HG03442 (cell line): ENCODE data around the gene CDH20.

Experiments used
- ATAC-seq: cut with Tn5 transposase; IDR thresholded peaks from one replicate; pipeline ENCODE4 v1.9.1; 2021; ENCODE audit warnings: mild to moderate bottlenecking, moderate library complexity; ENCODE audit not compliant: unreplicated experiment

CDH20 gene

GRCh38 chr18:61333271-61333745 is at the start of gene CDH20:
TSS of gene CDH20 (plus strand) at chr18:61333430.
- ATAC-seq = no peak

DNA sequence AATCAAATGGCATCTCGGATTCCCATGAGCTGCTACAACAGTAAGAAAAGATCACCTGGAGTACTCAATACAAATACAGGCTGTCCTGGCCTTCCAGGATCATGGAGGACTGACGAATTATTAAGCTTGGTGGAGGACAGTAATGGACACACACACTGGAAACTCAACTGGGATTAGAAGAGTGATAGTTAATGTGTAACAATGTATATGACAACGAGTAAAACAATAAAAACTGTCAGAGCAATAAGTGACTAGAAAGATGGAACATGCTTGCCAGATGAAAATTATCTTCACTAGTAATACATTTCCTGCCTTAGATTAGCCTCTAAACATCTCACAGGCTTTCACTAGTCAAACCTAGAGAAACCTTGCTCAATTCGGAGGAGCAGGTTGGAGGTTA is 49.2 kb upstream of the CDH20 start:
- no peak for ATAC-seq

DNA sequence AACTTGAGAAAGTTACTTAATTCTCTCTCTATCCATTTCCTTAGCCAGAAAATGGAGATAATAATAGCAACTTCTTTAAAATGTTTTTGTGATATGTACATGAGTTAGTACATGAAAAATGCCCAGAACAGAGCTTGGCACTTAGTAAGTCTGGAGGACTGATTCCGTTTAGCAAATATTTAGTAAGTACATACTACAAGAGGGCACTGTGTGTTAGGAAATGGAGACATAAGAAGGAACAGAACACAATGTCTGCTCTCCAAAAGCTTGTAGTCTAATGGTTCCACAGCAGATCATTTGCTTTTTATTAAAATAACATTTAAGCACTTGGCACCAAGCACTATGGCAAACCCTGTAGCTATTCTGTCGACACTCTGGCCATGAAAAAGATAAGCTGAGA is 47.5 kb upstream of the CDH20 start:
- ATAC-seq = no peak

DNA sequence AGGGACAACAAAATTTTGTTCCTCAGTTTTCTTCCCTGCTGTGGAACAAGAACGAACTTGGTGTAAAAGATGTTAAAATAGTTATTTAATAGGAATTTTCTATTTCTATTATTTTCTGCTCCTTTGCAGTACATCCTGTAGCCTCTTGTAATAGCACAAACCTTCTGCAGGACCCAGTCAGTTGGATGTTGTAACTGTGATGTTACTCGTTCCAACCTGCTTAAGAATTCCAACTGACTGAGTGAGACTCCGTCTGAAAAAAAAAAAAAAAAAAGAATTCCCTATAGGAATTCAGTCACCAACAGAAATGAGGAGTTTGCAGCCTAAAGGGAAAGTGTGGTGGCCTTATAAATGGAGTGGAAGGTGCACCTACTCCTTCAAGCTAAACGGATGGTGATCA is 46.4 kb upstream of the CDH20 start:
- ATAC-seq = no peak

DNA sequence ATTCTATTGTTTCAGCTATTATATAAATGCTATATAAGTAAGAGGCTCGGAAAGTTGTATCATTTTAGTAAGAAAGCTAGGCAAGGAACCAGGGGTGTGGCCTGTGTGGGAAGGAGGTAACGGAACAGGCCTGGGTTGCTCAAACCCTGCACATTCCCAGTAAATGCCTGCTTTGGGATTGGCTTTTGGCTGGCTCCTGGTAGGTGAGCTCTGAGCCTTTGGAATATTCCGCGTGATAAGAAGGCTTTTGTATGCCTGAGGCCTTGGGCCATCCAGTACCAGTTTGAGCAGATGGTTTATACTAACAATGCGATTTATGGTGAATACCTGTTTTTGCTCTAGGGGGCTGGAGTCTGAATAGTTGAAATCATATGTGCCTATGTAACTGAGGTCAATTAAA is 42.6 kb upstream of the CDH20 start:
- no peak for ATAC-seq

DNA sequence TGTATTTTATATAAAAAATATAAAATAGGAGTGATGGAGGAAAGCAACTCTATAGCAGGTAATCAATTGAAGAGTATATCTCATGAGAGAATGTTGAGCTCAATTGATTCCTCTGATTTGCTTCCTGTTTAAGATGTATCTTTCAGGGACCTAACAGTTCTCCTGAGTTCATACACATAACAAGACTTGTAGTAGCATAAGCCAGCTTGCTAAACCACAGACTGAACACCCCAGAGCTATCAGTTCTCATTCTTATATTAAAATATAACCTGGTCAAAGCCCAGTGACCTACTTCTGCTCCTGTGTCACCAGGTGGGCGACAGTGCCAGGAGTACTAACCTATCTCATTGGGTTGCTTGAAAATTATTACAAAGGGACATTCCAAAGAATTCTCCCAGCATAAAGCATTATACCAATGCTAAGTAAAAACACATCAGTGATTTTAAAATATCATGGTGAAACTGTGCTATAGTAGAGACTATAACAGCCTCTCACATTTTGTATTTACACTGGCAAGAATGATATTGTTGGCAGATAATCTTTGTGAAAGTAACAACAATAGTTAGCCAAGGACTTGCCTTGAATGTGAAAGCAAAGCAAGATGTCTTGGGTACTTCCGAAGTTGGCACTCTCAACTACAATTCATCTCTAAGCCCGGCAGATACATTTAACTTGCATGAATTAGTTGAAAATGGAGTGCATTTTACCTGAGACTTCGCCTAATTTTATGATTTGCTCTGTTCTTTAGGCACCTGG is 40.8 kb upstream of the CDH20 start:
- no peak for ATAC-seq

DNA sequence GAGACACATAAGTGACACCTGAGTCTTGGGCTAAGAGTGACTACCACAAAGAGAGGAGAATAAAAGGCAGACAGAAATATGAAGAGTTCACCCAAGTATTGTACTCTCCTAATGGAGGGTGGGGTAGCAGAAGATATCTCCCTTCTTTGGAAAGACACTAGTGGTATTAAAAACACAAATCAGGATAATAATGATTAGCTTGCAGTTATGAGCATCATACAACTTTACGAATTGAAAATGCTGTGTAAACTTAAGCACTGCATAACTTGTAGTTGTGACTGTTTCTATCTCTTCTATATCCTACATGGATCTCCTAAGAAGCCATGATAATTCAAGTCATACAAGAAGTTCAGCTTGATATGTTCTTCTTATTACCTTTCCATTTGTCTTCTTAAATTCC is 38.1 kb upstream of the CDH20 start:
- no peak for ATAC-seq

DNA sequence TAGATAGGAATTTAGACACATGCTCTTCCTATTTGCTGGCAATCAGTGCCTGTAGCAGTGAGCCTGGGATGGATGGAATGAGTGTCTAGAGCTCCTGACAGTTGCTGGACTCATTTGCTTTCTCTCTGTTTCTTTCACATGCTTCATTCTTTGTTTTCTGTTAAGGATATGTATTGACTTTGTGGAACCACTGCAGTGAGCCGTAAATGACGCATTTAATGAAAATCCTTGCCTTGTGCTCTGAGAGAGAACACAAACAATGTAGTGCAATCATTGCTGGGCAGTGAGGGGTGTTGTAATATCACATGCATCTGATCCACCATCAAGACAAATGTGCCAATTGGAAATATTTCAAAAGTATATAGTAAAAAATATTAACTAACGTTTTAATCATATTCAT is 25.2 kb upstream of the CDH20 start:
- no peak for ATAC-seq

- ATAC-seq = no peak
These were observed 24.3 kb upstream of the CDH20 start for GRCh38 chr18:61308795-61309393.

- ATAC-seq = peak; percentile 96
These were observed 10.9 kb upstream of the CDH20 start for GRCh38 chr18:61322265-61322873.

DNA sequence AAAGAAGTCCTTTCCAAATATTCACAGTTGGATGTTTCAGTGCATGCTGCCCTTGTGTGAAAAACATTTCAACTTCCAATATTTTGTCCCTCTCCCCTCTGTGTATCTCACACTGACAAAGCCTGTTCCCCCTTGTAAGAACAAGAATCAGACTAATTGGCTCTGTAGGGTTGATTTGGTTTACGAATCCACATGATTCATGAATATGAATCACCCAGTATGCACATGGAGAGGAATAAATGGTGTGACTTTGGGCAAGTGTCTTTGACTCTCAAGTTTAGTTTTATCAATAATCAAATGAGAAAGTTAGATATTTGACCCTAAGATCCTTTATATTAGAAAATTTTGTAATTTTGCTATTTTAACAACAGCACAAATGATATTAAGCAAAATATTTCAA is 9.3 kb upstream of the CDH20 start:
- no peak for ATAC-seq

DNA sequence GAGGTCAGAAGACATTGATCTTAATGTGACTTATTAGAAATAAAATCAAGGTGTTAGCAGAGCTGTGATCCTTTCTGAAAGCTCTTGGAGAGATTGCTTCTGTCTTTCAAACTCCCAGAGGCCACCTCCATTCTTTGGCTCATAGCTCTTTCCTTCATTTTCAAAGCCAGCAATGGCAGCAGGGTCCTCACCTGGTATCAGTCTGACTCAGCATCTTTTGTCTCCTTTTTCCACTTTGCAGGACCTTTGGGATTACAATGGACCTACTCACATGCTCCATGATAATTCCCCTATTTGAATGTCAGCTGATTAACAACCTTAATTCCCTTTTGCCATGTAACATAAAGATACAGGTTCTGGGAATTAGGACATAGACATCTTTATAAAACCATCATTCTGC is 6.8 kb upstream of the CDH20 start:
- ATAC-seq = no peak

DNA sequence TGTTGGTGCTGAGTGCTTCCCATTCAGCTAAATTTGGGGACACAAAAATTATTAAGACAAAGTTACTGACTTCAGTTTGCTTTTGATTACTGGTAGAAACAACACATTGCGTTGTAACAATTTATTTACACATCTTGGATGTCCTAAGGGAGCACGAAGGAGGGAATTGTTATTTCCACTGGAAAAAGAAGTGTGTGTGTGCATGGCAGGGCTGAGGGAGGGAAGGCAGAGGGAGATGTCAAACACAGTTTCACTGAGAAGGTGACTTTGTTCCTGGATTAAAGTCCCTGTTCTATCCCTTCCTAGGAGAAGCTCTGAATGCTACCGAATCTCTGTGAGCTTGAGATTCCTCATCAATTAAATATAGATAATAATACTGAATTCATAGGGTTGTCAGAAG is 3.8 kb upstream of the CDH20 start:
- no peak for ATAC-seq

- ATAC-seq = no peak
These were observed 2.2 kb upstream of the CDH20 start for GRCh38 chr18:61331051-61331450.

DNA sequence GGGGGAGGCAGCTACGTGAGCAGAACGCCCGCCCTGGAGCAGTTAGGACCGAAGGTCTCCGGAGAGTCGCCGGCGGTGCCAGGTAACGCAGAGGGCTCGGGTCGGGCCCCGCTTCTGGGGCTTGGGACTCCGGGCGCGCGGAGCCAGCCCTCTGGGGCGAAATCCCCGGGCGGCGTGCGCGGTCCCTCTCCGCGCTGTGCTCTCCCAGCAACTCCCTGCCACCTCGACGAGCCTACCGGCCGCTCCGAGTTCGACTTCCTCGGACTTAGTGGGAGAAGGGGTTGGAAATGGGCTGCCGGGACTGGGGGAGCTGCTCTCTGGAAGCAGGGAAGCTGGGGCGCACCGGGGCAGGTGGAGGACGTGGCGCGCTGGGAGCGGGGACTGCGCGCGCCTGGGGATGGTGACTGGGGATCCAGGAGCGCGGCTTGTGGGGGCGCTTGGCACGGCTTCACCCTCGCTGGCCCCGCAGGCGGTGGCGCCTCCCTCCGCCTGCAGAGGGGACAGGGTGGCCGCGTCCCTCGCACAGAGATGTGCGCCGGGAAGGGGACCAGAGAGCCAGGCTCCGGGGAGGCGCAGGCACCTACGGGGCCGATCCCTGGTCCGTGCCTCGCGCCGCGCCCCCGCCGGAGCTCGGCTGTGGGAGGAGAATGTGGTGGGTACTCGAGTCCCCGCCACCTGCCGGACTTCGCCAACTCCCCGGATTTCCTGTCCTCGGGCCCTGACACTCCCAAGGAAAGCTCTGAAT is 688 bp downstream of the CDH20 start:
- ATAC-seq = no peak

- no peak for ATAC-seq
These were observed 1.2 kb downstream of the CDH20 start for GRCh38 chr18:61334491-61334850.

DNA sequence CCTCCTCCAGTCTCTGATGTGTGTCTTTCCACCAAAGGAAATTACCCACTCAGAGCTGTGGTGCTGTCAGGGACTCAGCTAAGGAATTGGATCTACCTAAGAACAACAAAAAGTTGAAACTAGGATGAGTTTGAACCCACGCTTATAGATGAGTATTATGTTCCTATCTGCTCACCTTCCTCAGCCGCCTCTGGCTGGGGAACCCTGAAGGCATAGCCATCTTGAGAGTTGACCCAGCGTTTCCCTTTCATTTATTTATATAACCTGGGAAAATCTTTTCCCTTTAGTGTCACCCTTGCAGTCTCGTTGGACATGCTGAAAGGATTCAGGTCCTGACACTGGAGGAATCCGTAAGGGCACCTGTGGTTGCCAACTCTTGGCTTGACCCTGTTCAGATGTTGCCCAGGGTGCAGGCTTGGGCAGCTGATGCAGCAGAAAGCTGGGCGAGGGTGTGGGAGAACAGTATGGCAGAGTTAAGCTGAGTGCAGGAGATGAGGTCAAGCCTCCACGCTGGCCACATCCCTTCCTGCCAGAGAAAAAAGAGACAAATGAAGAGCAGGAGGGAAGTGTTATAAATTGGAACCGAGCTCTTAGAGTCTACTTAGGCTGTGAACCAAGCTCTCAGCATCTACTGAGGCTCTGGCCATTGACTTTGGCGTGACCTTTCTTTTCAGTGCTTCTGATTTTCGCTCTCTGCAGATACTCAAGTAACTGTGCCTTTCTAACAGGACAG is 1.9 kb downstream of the CDH20 start:
- ATAC-seq = no peak

DNA sequence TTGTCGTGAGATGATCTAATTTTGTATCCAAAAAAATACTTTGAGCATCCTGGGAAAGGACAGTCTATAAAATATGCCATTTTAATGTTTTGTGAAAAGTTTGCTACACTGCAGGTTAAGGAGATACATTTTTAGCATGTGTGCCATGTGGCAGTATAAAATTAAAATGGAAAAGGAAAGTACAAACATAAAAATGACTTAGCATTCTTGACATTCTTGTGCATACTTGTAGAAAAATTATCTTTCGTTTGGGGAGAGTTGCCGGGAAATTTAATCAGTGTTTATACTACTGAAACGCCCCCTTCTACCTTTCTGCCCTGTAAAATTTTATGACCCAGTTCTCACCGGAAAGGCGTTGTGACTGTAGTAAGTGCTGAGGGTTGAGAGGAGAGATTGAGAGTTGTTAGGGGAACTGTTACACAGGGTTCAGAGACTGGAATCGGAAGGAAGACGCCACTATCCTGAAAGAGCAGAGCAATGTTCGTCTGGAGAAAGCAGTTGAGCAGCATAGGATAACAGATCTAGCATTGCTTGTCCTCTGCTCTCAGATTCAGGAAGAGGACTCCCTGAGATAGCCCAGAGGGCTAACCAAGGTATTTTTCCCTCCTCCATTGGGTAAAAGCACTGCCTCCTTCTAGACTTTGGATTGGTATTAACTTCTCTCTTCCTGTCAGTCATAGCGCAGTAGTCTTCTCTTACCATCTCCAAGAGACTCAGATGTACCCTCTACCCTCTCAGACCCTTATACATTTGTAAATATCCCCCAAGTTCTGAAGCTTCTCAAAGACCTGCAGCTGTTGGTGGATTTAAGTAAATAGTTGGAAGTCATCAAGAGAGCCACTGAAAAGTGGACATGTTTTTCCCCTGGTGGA is 2.7 kb downstream of the CDH20 start:
- ATAC-seq = no peak

DNA sequence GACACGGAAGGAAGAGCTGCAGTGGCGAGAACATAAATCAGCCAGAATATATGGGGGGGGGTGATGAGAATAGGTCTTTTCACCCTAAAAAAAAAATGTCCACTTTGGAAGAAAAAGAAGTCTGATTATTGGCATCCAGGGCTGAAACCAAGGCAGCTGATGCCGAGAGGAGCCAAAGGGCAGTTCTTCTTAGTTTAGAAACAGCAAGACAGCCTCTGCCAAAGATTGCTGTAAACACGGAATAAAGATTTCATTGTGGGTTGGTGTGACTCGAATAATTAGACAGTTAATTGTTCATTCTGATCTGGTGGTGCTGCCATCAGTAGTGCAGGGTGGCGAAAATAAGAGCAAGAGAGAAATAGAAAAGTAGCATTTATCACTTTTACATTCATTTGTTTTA is 3.5 kb downstream of the CDH20 start:
- ATAC-seq = no peak

GRCh38 chr18:61337527-61337926 is 4.3 kb downstream of the CDH20 start:
- ATAC-seq = no peak
